NCI-H2029 (cell line): ENCODE measurements around the gene HAUS5.
"Not testable (repeated sequence)": the region's sequence is repeated elsewhere in the genome, so short reads cannot be mapped to it uniquely, and the experiment has no call there.

Source experiments
- DNase-seq: peaks from one replicate; lab custom pipeline; 2025; lab: John Stamatoyannopoulos, UW

The HAUS5 gene

GRCh38 chr19:35642798-35643254, 30.3 kb downstream of the HAUS5 start:
- DNase-seq: no peak

- DNase-seq: peak; percentile 71
Measured at GRCh38 chr19:35643255-35644205, 31.0 kb downstream of the HAUS5 start.

- peak; percentile 94 for DNase-seq
Measured at GRCh38 chr19:35644206-35644986, 31.9 kb downstream of the HAUS5 start.

- peak; percentile 56 for DNase-seq
Measured at GRCh38 chr19:35644987-35645679, 32.6 kb downstream of the HAUS5 start.

GRCh38 chr19:35645680-35646511, 33.4 kb downstream of the HAUS5 start:
- no peak for DNase-seq

GRCh38 chr19:35648017-35648961, 35.8 kb downstream of the HAUS5 start, which contains the start of gene COX6B1:
Gene COX6B1, plus strand, starts transcription at chr19:35648323. Its CDS starts 2,921 bp downstream, at chr19:35651244.
- peak; percentile 98 for DNase-seq

- no peak for DNase-seq
Measured at GRCh38 chr19:35650581-35650980, 38.0 kb downstream of the HAUS5 start.

- DNase-seq: not testable (repeated sequence)
Measured at GRCh38 chr19:35654828-35655227, 42.3 kb downstream of the HAUS5 start.

GRCh38 chr19:35655600-35655999, 43.1 kb downstream of the HAUS5 start:
- DNase-seq: no peak

GRCh38 chr19:35656700-35657099, 44.2 kb downstream of the HAUS5 start:
- no peak for DNase-seq

- no peak for DNase-seq
Measured at GRCh38 chr19:35657904-35658700, 45.6 kb downstream of the HAUS5 start.

GRCh38 chr19:35661995-35662340, 49.4 kb downstream of the HAUS5 start:
- no peak for DNase-seq

- no peak for DNase-seq
Measured at GRCh38 chr19:35663981-35664380, 51.4 kb downstream of the HAUS5 start.

GRCh38 chr19:35665157-35665556, 52.6 kb downstream of the HAUS5 start:
- no peak for DNase-seq

GRCh38 chr19:35665604-35666003, 53.1 kb downstream of the HAUS5 start:
- DNase-seq: no peak

GRCh38 chr19:35666251-35666913, 53.8 kb downstream of the HAUS5 start, which contains the start of gene UPK1A:
Gene UPK1A, plus strand, starts transcription at chr19:35666517. Its CDS starts 296 bp downstream, at chr19:35666813.
- no peak for DNase-seq

GRCh38 chr19:35669566-35669965, 57.0 kb downstream of the HAUS5 start:
- no peak for DNase-seq

- no peak for DNase-seq
Measured at GRCh38 chr19:35669974-35670373, 57.4 kb downstream of the HAUS5 start.

GRCh38 chr19:35670686-35671085, 58.2 kb downstream of the HAUS5 start:
- DNase-seq: no peak
